Measurements from ENCODE around the gene RSKR. TPM values are rescaled to one million over a fixed set of nuclear protein-coding genes. Genes with fewer than 3 reads are reported as not detected.

The RSKR gene
- total RNA-seq, 1 experiment from 2014 or later, result 18.9 TPM

- TF ChIP-seq RAD21 (IDR thresholded peaks at IDR 0.05; ENCODE audit: low read depth), result no peak
- no peak for TF ChIP-seq CTCF (IDR thresholded peaks at IDR 0.05 in 2 of 3, conservative IDR thresholded peaks at IDR 0.05 in 1 of 3; ENCODE audit: borderline replicate concordance in 1 of 3, insufficient read depth in 1 of 3, low read depth in 2 of 3, low read length in 2 of 3)
Observed at GRCh38 chr17:28597606-28598383, 16.2 kb downstream of the RSKR start (continued).

- no TSS peak for BruUV-seq (replicated peaks)
- ATAC-seq (no peak), DNase-seq (ENCODE audit: low read depth, low spot score) (no peak)
- Histone ChIP-seq H3K4me1 (ENCODE audit: control insufficient read depth in 1 of 2, insufficient read depth in 2 of 2, low read length in 2 of 2) (no peaks in the 10 kb centered on the region), H3K9me3 (ENCODE audit: control insufficient read depth in 1 of 2, insufficient read depth in 1 of 2, low read depth in 1 of 2, low read length in 2 of 2) (no peaks in the 10 kb centered on the region), H3K4me3 (replicated peaks in 1 of 2; ENCODE audit: low read depth in 1 of 2, low read length in 2 of 2) (no peak overlapping the region), H3K4me2 (ENCODE audit: low read length) (no peak overlapping the region), H3K9ac (ENCODE audit: low read length) (no peak overlapping the region), H4K20me1 (ENCODE audit: insufficient read depth) (no peaks in the 10 kb centered on the region), H3K9me2 (ENCODE audit: insufficient read depth) (no peaks in the 10 kb centered on the region), H3K27ac (ENCODE audit: low read depth, low read length) (no peak overlapping the region), H3K27me3 (ENCODE audit: insufficient read depth, low read length) (no peaks in the 10 kb centered on the region), H2AFZ (ENCODE audit: low read depth, low read length, poor library complexity, severe bottlenecking) (no peak overlapping the region), H3K79me2 (ENCODE audit: insufficient read depth, low read length) (peaks cover 55% of the 10 kb centered on the region), H3K36me3 (ENCODE audit: control insufficient read depth in 1 of 2, insufficient read depth in 2 of 2, low read length in 2 of 2) (peaks cover 49 to 50% of the 10 kb centered on the region in 2 experiments)
- intact Hi-C loops (cut with micrococcal nuclease), result no loop called here
- ChIA-PET CTCF (no interaction called here), POLR2A (no interaction called here), RAD21 (ENCODE audit: low non-redundant PET in 1 of 2, low total read pairs in 2 of 2, uncharacterized antibody in 2 of 2, unreplicated experiment in 2 of 2) (no interaction called here)
- TF ChIP-seq SP1 (IDR thresholded peaks at IDR 0.05; ENCODE audit: low read depth) (no peak), ZFX (IDR thresholded peaks at IDR 0.05) (no peak), EZH2 (IDR thresholded peaks at IDR 0.05) (no peak), ZBTB33 (IDR thresholded peaks at IDR 0.05; ENCODE audit: extremely low read depth, insufficient replicate concordance, low read length) (no peak), ATF3 (IDR thresholded peaks at IDR 0.05) (no peak), ELF1 (IDR thresholded peaks at IDR 0.05; ENCODE audit: borderline replicate concordance, low read depth) (no peak)
Observed at GRCh38 chr17:28592260-28592659, 21.7 kb downstream of the RSKR start.

Measured in HCT116 (cell line).